ENCODE results near the gene PIGR. TPM values are rescaled to one million over a fixed set of nuclear protein-coding genes. Genes with fewer than 3 reads are reported as not detected.

PIGR gene
- polyA plus RNA-seq, 1 of the 3 experiments (the other 2 are of a cell fraction) = not detected

DNA sequence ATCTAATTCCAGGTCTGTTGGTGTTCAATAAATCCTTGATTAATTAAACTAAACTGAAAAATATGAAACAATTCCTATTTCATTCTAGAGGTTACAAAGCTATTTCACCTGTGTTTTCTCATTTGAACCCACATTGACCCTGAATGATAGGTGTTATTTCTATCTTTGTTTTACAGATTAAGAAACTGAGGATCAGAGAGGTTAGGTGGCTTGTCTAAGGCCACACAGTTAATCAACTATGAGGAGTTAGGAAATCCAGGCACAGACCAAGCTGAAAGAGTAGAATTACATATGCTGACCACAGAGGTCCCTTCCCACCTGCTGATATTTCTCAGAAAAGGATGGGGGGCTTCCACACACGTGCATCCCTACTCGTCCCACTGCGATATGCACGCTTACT lies 487 bp downstream of the PIGR start:
- Histone ChIP-seq H3K27ac (ENCODE audit: low read depth in 2 of 2, low read length in 1 of 2) (no peak overlapping the region), H3K36me3 (replicated peaks in 1 of 2; ENCODE audit: control insufficient read depth in 1 of 2, insufficient read depth in 2 of 2, low read length in 1 of 2) (no peaks in the 10 kb centered on the region), H3F3A (replicated peaks; ENCODE audit: insufficient read depth) (no peaks in the 10 kb centered on the region), H3K9me2 (no peaks in the 10 kb centered on the region), H3K9ac (no peak overlapping the region), H3K27me3 (ENCODE audit: insufficient read depth) (peaks cover 52% of the 10 kb centered on the region; the same call in 1 of the 2 replicates), H3K9me3 (no peaks in the 10 kb centered on the region), H3K79me2 (ENCODE audit: insufficient read depth) (no peaks in the 10 kb centered on the region), H3K4me2 (no peak overlapping the region), H3K4me3 (ENCODE audit: low read depth in 2 of 2, low read length in 1 of 2) (no peak overlapping the region), H4K20me1 (ENCODE audit: insufficient read depth) (no peaks in the 10 kb centered on the region), H3K4me1 (ENCODE audit: control insufficient read depth in 1 of 2, insufficient read depth in 2 of 2, low read depth in 1 of 2, low read length in 1 of 2) (no peaks in the 10 kb centered on the region), H2AFZ (ENCODE audit: low read depth) (no peak overlapping the region)
- no peak for DNase-seq
- ChIA-PET POLR2A (no interaction called here), CTCF (interaction anchor here (0.8 to 2.3 kb wide), 7 partner anchors 10 to 219 kb away, joined by 3 to 7 read pairs (median 3); no protein-coding TSS in a partner anchor)
- WGBS (ENCODE audit: low lambda C conversion rate) = 86% methylated on average over 4 of the region's 4 CpGs
- TF ChIP-seq FOSL2 (IDR thresholded peaks at IDR 0.05; ENCODE audit: borderline replicate concordance, low read depth) = no peak
- no peak for TF ChIP-seq NFIC (IDR thresholded peaks at IDR 0.05; ENCODE audit: borderline replicate concordance)
- no peak for TF ChIP-seq YY1 (IDR thresholded peaks at IDR 0.05; ENCODE audit: low read depth)
- TF ChIP-seq POLR2AphosphoS5 (IDR thresholded peaks at IDR 0.05; ENCODE audit: low read depth, low read length) = no peak
- no peak for TF ChIP-seq JUND (IDR thresholded peaks at IDR 0.05)
- TF ChIP-seq RCOR1 (IDR thresholded peaks at IDR 0.05; ENCODE audit: low read length) = no peak
- no peak for TF ChIP-seq GATA2 (CRISPR knock-in tag; IDR thresholded peaks at IDR 0.05)
- TF ChIP-seq ELF1 (IDR thresholded peaks at IDR 0.05) = no peak
- no peak for TF ChIP-seq SMC3 (IDR thresholded peaks at IDR 0.05; ENCODE audit: low read depth, low read length)
- no peak for TF ChIP-seq GABPA (IDR thresholded peaks at IDR 0.05; ENCODE audit: low read depth)
- TF ChIP-seq TEAD4 (IDR thresholded peaks at IDR 0.05; ENCODE audit: borderline replicate concordance, insufficient read depth) = no peak

DNA sequence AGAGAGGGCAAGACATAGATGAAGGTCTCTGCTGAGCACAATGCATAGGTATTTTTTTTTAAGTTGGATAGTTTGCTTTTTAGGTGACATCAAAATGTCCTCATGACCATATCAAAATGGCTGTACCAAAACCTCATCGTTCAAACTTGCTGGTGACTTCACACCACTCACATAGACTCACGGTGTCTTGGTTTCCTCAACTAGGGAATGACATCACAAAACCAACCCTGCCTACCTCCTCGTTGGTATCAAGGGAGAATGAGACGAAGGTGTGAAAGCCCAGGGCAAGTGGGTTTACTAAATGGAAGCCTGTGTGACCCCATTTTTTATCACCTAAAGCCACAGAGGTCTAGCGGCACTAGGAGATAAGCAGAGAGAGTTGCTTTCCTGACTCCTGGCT lies 1.6 kb downstream of the PIGR start:
- POLR2A ChIA-PET = no interaction called here
- H3F3A ChIP-seq (replicated peaks; ENCODE audit: insufficient read depth) = no peaks in the 10 kb centered on the region
- CTCF ChIA-PET = no interaction called here

More for the DNA sequence above, 1.6 kb downstream of the PIGR start:
- Histone ChIP-seq H3K9ac (no peak overlapping the region), H3K9me2 (no peaks in the 10 kb centered on the region), H3K36me3 (replicated peaks in 1 of 2; ENCODE audit: control insufficient read depth in 1 of 2, insufficient read depth in 2 of 2, low read length in 1 of 2) (no peaks in the 10 kb centered on the region), H3K79me2 (ENCODE audit: insufficient read depth) (no peaks in the 10 kb centered on the region), H3K27me3 (ENCODE audit: insufficient read depth) (peaks cover 52% of the 10 kb centered on the region; the same call in 1 of the 2 replicates), H3K4me2 (no peak overlapping the region), H2AFZ (ENCODE audit: low read depth) (no peak overlapping the region), H3K9me3 (no peaks in the 10 kb centered on the region), H3K27ac (ENCODE audit: low read depth in 2 of 2, low read length in 1 of 2) (no peak overlapping the region), H3K4me3 (ENCODE audit: low read depth in 2 of 2, low read length in 1 of 2) (no peak overlapping the region), H4K20me1 (ENCODE audit: insufficient read depth) (no peaks in the 10 kb centered on the region), H3K4me1 (ENCODE audit: control insufficient read depth in 1 of 2, insufficient read depth in 2 of 2, low read depth in 1 of 2, low read length in 1 of 2) (no peaks in the 10 kb centered on the region)
- TF ChIP-seq SMC3 (IDR thresholded peaks at IDR 0.05; ENCODE audit: low read depth, low read length) (no peak), NRF1 (IDR thresholded peaks at IDR 0.05; ENCODE audit: low read depth, low read length) (no peak), POLR2AphosphoS5 (IDR thresholded peaks at IDR 0.05; ENCODE audit: low read depth, low read length) (no peak), EP300 (IDR thresholded peaks at IDR 0.05; ENCODE audit: borderline replicate concordance in 1 of 2, low read depth in 1 of 2, low read length in 1 of 2) (no peak), TEAD4 (IDR thresholded peaks at IDR 0.05; ENCODE audit: borderline replicate concordance, insufficient read depth) (no peak), GATA2 (CRISPR knock-in tag; IDR thresholded peaks at IDR 0.05) (no peak), RAD21 (IDR thresholded peaks at IDR 0.05; ENCODE audit: low read length) (no peak), FOSL2 (IDR thresholded peaks at IDR 0.05; ENCODE audit: borderline replicate concordance, low read depth) (no peak), FOXM1 (IDR thresholded peaks at IDR 0.05; ENCODE audit: low read depth) (no peak), RFX5 (IDR thresholded peaks at IDR 0.05; ENCODE audit: low read length) (no peak), TCF12 (IDR thresholded peaks at IDR 0.05) (no peak), EZH2phosphoT487 (IDR thresholded peaks at IDR 0.05; ENCODE audit: borderline replicate concordance, low read depth) (no peak), MEF2A (IDR thresholded peaks at IDR 0.05; ENCODE audit: borderline replicate concordance, low read depth) (no peak), JUND (IDR thresholded peaks at IDR 0.05) (no peak), RCOR1 (IDR thresholded peaks at IDR 0.05; ENCODE audit: low read length) (no peak), GABPA (IDR thresholded peaks at IDR 0.05; ENCODE audit: low read depth) (no peak)
- TF ChIP-seq, protein P1, sequence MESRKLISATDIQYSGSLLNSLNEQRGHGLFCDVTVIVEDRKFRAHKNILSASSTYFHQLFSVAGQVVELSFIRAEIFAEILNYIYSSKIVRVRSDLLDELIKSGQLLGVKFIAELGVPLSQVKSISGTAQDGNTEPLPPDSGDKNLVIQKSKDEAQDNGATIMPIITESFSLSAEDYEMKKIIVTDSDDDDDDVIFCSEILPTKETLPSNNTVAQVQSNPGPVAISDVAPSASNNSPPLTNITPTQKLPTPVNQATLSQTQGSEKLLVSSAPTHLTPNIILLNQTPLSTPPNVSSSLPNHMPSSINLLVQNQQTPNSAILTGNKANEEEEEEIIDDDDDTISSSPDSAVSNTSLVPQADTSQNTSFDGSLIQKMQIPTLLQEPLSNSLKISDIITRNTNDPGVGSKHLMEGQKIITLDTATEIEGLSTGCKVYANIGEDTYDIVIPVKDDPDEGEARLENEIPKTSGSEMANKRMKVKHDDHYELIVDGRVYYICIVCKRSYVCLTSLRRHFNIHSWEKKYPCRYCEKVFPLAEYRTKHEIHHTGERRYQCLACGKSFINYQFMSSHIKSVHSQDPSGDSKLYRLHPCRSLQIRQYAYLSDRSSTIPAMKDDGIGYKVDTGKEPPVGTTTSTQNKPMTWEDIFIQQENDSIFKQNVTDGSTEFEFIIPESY (IDR thresholded peaks at IDR 0.05; ENCODE audit: borderline replicate concordance, low read depth) = no peak
- TF ChIP-seq, protein P2, sequence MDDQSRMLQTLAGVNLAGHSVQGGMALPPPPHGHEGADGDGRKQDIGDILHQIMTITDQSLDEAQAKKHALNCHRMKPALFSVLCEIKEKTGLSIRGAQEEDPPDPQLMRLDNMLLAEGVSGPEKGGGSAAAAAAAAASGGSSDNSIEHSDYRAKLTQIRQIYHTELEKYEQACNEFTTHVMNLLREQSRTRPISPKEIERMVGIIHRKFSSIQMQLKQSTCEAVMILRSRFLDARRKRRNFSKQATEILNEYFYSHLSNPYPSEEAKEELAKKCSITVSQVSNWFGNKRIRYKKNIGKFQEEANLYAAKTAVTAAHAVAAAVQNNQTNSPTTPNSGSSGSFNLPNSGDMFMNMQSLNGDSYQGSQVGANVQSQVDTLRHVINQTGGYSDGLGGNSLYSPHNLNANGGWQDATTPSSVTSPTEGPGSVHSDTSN (IDR thresholded peaks at IDR 0.05) = no peak
- TF ChIP-seq, protein P3, sequence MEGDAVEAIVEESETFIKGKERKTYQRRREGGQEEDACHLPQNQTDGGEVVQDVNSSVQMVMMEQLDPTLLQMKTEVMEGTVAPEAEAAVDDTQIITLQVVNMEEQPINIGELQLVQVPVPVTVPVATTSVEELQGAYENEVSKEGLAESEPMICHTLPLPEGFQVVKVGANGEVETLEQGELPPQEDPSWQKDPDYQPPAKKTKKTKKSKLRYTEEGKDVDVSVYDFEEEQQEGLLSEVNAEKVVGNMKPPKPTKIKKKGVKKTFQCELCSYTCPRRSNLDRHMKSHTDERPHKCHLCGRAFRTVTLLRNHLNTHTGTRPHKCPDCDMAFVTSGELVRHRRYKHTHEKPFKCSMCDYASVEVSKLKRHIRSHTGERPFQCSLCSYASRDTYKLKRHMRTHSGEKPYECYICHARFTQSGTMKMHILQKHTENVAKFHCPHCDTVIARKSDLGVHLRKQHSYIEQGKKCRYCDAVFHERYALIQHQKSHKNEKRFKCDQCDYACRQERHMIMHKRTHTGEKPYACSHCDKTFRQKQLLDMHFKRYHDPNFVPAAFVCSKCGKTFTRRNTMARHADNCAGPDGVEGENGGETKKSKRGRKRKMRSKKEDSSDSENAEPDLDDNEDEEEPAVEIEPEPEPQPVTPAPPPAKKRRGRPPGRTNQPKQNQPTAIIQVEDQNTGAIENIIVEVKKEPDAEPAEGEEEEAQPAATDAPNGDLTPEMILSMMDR (IDR thresholded peaks at IDR 0.05) = no peak
- WGBS (ENCODE audit: low lambda C conversion rate) = 35% methylated on average over 5 of the region's 5 CpGs
- no peak for DNase-seq

Data from SK-N-SH (cell line).